ENCODE results near the gene RGS7BP. TPM values are rescaled to one million over a fixed set of nuclear protein-coding genes. Genes with fewer than 3 reads are reported as not detected.
"Not testable (repeated sequence)": the region's sequence is repeated elsewhere in the genome, so short reads cannot be mapped to it uniquely, and the experiment has no call there.

Gene RGS7BP
- total and polyA plus RNA-seq, 4 donors, result 0.47 to 1.9 (median 1.1) TPM

- TF ChIP-seq RAD21 (IDR thresholded peaks at IDR 0.05) (no peak), JUND (IDR thresholded peaks at IDR 0.05) (no peak), HNF4A (conservative IDR thresholded peaks at IDR 0.05) (no peak), FOXA2 (IDR thresholded peaks at IDR 0.05) (no peak), YY1 (IDR thresholded peaks at IDR 0.05) (no peak), NR2F2 (IDR thresholded peaks at IDR 0.05) (no peak)
These were observed 28.2 kb downstream of the RGS7BP start for GRCh38 chr5:64534033-64534432.

GRCh38 chr5:64557911-64558310 is 52.1 kb downstream of the RGS7BP start:
- no peaks in the 10 kb centered on the region for H3K36me3 ChIP-seq (ENCODE audit: control insufficient read depth in 4 of 4, insufficient read depth in 3 of 4, low read depth in 1 of 4, low read length in 3 of 4)
- H3K4me1 ChIP-seq (ENCODE audit: control insufficient read depth in 4 of 4, insufficient read depth in 4 of 4, low read length in 3 of 4), result no peaks in the 10 kb centered on the region
- WGBS, result 77% methylated on average over 2 of the region's 2 CpGs
- no peak overlapping the region for H3K9ac ChIP-seq (ENCODE audit: low read depth in 1 of 2, low read length in 2 of 2)
- peaks cover 0 to 8% (median 0%) of the 10 kb centered on the region in 4 donors for H3K9me3 ChIP-seq (ENCODE audit: control insufficient read depth in 4 of 4, low read length in 3 of 4)
- no peak for DNase-seq (ENCODE audit: low spot score)
- no peak overlapping the region for H3K27ac ChIP-seq (ENCODE audit: low read depth in 1 of 2, low read length in 2 of 2)
- TF ChIP-seq TAF1 (conservative IDR thresholded peaks at IDR 0.05) (no peak), MAX (IDR thresholded peaks at IDR 0.05) (no peak), YY1 (IDR thresholded peaks at IDR 0.05) (no peak), JUND (IDR thresholded peaks at IDR 0.05) (no peak), RAD21 (IDR thresholded peaks at IDR 0.05) (no peak), ATF3 (IDR thresholded peaks at IDR 0.05) (no peak), SP1 (IDR thresholded peaks at IDR 0.05) (no peak), RXRA (IDR thresholded peaks at IDR 0.05) (no peak), ZBTB33 (IDR thresholded peaks at IDR 0.05) (no peak)
- no peak overlapping the region for H3K4me3 ChIP-seq (ENCODE audit: low read depth in 1 of 3, low read length in 3 of 3)
- no peaks in the 10 kb centered on the region for H3K27me3 ChIP-seq (ENCODE audit: control insufficient read depth in 4 of 4, insufficient read depth in 4 of 4, low read length in 3 of 4)

More at GRCh38 chr5:64534033-64534432, 28.2 kb downstream of the RGS7BP start:
- WGBS, result 67% methylated on average over 3 of the region's 3 CpGs
- H3K36me3 ChIP-seq (ENCODE audit: control insufficient read depth in 4 of 4, insufficient read depth in 3 of 4, low read depth in 1 of 4, low read length in 3 of 4), result no peaks in the 10 kb centered on the region
- DNase-seq (ENCODE audit: low spot score), result no peak
- H3K4me1 ChIP-seq (ENCODE audit: control insufficient read depth in 4 of 4, insufficient read depth in 4 of 4, low read length in 3 of 4), result no peaks in the 10 kb centered on the region
- H3K9ac ChIP-seq (ENCODE audit: low read depth in 1 of 2, low read length in 2 of 2), result no peak overlapping the region
- no peak overlapping the region for H3K27ac ChIP-seq (ENCODE audit: low read depth in 1 of 2, low read length in 2 of 2)
- H3K4me3 ChIP-seq (ENCODE audit: low read depth in 1 of 3, low read length in 3 of 3), result no peak overlapping the region
- H3K27me3 ChIP-seq (ENCODE audit: control insufficient read depth in 4 of 4, insufficient read depth in 4 of 4, low read length in 3 of 4), result no peaks in the 10 kb centered on the region
- H3K9me3 ChIP-seq (ENCODE audit: control insufficient read depth in 4 of 4, low read length in 3 of 4), result no peaks in the 10 kb centered on the region

GRCh38 chr5:64558641-64559040 is 52.8 kb downstream of the RGS7BP start:
- not testable (repeated sequence) for H3K27ac ChIP-seq (ENCODE audit: low read depth in 1 of 2, low read length in 2 of 2); H3K4me3 ChIP-seq (ENCODE audit: low read depth in 1 of 3, low read length in 3 of 3); H3K9ac ChIP-seq (ENCODE audit: low read depth in 1 of 2, low read length in 2 of 2); H3K36me3 ChIP-seq (ENCODE audit: control insufficient read depth in 4 of 4, insufficient read depth in 3 of 4, low read depth in 1 of 4, low read length in 3 of 4); DNase-seq (ENCODE audit: low spot score); H3K4me1 ChIP-seq (ENCODE audit: control insufficient read depth in 4 of 4, insufficient read depth in 4 of 4, low read length in 3 of 4); H3K27me3 ChIP-seq (ENCODE audit: control insufficient read depth in 4 of 4, insufficient read depth in 4 of 4, low read length in 3 of 4); H3K9me3 ChIP-seq (ENCODE audit: control insufficient read depth in 4 of 4, low read length in 3 of 4)
- 73% methylated on average over 4 of the region's 4 CpGs for WGBS

GRCh38 chr5:64566310-64566916 is 60.6 kb downstream of the RGS7BP start:
- Histone ChIP-seq H3K4me3 (ENCODE audit: low read depth in 1 of 3, low read length in 3 of 3) (no peak overlapping the region), H3K9ac (ENCODE audit: low read depth in 1 of 2, low read length in 2 of 2) (no peak overlapping the region), H3K9me3 (ENCODE audit: control insufficient read depth in 4 of 4, low read length in 3 of 4) (no peaks in the 10 kb centered on the region), H3K4me1 (ENCODE audit: control insufficient read depth in 4 of 4, insufficient read depth in 4 of 4, low read length in 3 of 4) (peaks cover 0 to 5% (median under 1%) of the 10 kb centered on the region in 4 donors), H3K36me3 (ENCODE audit: control insufficient read depth in 4 of 4, insufficient read depth in 3 of 4, low read depth in 1 of 4, low read length in 3 of 4) (no peaks in the 10 kb centered on the region), H3K27me3 (ENCODE audit: control insufficient read depth in 4 of 4, insufficient read depth in 4 of 4, low read length in 3 of 4) (no peaks in the 10 kb centered on the region), H3K27ac (ENCODE audit: low read depth in 1 of 2, low read length in 2 of 2) (no peak overlapping the region)
- 76% methylated on average over 3 of the region's 3 CpGs for WGBS
- no peak for DNase-seq (ENCODE audit: low spot score)
- no peak for TF ChIP-seq HNF4G (IDR thresholded peaks at IDR 0.05)
- no peak for TF ChIP-seq ZBTB33 (IDR thresholded peaks at IDR 0.05)
- TF ChIP-seq HNF4A (conservative IDR thresholded peaks at IDR 0.05), result no peak
- no peak for TF ChIP-seq REST (IDR thresholded peaks at IDR 0.05)
- TF ChIP-seq JUND (IDR thresholded peaks at IDR 0.05), result no peak
- no peak for TF ChIP-seq FOXA2 (IDR thresholded peaks at IDR 0.05)
- TF ChIP-seq FOXA1 (IDR thresholded peaks at IDR 0.05), result no peak
- no peak for TF ChIP-seq EGR1 (IDR thresholded peaks at IDR 0.05; ENCODE audit: low read depth in 2 of 2)
- TF ChIP-seq SP1 (IDR thresholded peaks at IDR 0.05), result no peak
